ENCODE measurements around the gene BIN1.

- no peak for TF ChIP-seq EZH2phosphoT487 (IDR thresholded peaks at IDR 0.05; ENCODE audit: insufficient read depth, low read depth)
- no peak for TF ChIP-seq EZH2 (IDR thresholded peaks at IDR 0.05; ENCODE audit: insufficient read depth, poor library complexity, severe bottlenecking)
These were observed 14.8 kb upstream of the BIN1 start for GRCh38 chr2:127121776-127122176.
